GM12878 (cell line): ENCODE data around the gene EIF2S1. TPM values are rescaled to one million over a fixed set of nuclear protein-coding genes. Genes with fewer than 3 reads are reported as not detected.

Experiments used
- BCL3 ChIP-seq: IDR thresholded peaks from 2 replicates; pipeline ENCODE4 v1.6.1; 2011; ENCODE audit warnings: borderline replicate concordance, low read depth, mild to moderate bottlenecking, moderate library complexity, low read length; ENCODE audit not compliant: insufficient read depth, poor library complexity, severe bottlenecking
- BHLHE40 ChIP-seq, 2 experiments: fragments of 450-650 bp in 1 of 2; IDR thresholded peaks; 2 replicates each; pipeline ENCODE4 v1.6.1; 2011 to 2017; ENCODE audit warnings: low read depth in 2 of 2, borderline replicate concordance in 1 of 2, improper control_type of control experiment in 1 of 2, low read length in 1 of 2, mild to moderate bottlenecking in 1 of 2
- GABPA ChIP-seq: IDR thresholded peaks from 2 replicates; pipeline ENCODE4 v1.6.1; 2014; ENCODE audit warnings: antibody characterized with exemption, low read depth, mild to moderate bottlenecking, inconsistent platforms
- PML ChIP-seq: IDR thresholded peaks from 2 replicates; pipeline ENCODE4 v1.6.1; 2012; ENCODE audit warnings: low read length, inconsistent platforms
- ZBTB4 ChIP-seq: fragments of 450-650 bp; formaldehyde crosslinking; IDR thresholded peaks from 2 replicates; pipeline ENCODE4 v1.4.0; 2022; ENCODE audit warnings: mild to moderate bottlenecking, moderate library complexity
- polyA plus RNA-seq, 11 experiments: library from polyadenylated mRNA; depleted of rRNA in 4 of 11; unstranded in 6 of 11; stranded (reverse) in 5 of 11; fragments of >200 nt; fragmentation: Nextera tagmentation in 4 of 11; fragmentation: Illumina TruSeq in 1 of 11; extraction: Ambion mirVana in 4 of 11; extraction: Trizol in 1 of 11; gene quantifications; 1 replicate in 1 of 11; 2 replicates in 10 of 11; pipeline versions ENCODE4 v1.2.1 to v1.2.3, GENCODE V29; 2011 to 2016; ENCODE audit warnings: inconsistent platforms in 2 of 11, missing spikeins in 2 of 11, low read depth in 1 of 11
- total RNA-seq, 4 experiments: library from RNA; depleted of rRNA in 3 of 4; stranded (reverse); fragments of >200 nt in 3 of 4; fragmentation: Illumina TruSeq in 1 of 4; extraction: Trizol in 1 of 4; gene quantifications; 2 replicates each; pipeline versions ENCODE4 v1.2.1 to v1.2.3, GENCODE V29; 2013 to 2021
- TF ChIP-seq, protein P1 (sequence below): fragments of 450-650 bp; IDR thresholded peaks from 2 replicates; pipeline ENCODE4 v1.6.1; 2017; ENCODE audit warnings: borderline replicate concordance

The EIF2S1 gene
- total and polyA plus RNA-seq, 10 of the 15 experiments (the other 5 are each of a cell fraction or from before 2014, with no cell fraction given) = 155 to 563 (median 262) TPM

GRCh38 chr14:67429510-67430205, 69.5 kb downstream of the EIF2S1 start (continued):
- no peak for TF ChIP-seq ZBTB4 (CRISPR knock-in tag)
- TF ChIP-seq BCL3 = no peak
- TF ChIP-seq, protein P1, sequence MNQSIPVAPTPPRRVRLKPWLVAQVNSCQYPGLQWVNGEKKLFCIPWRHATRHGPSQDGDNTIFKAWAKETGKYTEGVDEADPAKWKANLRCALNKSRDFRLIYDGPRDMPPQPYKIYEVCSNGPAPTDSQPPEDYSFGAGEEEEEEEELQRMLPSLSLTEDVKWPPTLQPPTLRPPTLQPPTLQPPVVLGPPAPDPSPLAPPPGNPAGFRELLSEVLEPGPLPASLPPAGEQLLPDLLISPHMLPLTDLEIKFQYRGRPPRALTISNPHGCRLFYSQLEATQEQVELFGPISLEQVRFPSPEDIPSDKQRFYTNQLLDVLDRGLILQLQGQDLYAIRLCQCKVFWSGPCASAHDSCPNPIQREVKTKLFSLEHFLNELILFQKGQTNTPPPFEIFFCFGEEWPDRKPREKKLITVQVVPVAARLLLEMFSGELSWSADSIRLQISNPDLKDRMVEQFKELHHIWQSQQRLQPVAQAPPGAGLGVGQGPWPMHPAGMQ = no peak
- no peak for TF ChIP-seq BHLHE40 (IDR thresholded peaks at IDR 0.05; ENCODE audit: borderline replicate concordance in 1 of 2, low read depth in 2 of 2, low read length in 1 of 2)
- no peak for TF ChIP-seq GABPA
- TF ChIP-seq PML = no peak
